ENCODE results near the gene ADCK1. TPM values are rescaled to one million over a fixed set of nuclear protein-coding genes. Genes with fewer than 3 reads are reported as not detected.

Gene ADCK1
- total RNA-seq, 1 experiment from 2014 or later = 19.0 TPM

DNA sequence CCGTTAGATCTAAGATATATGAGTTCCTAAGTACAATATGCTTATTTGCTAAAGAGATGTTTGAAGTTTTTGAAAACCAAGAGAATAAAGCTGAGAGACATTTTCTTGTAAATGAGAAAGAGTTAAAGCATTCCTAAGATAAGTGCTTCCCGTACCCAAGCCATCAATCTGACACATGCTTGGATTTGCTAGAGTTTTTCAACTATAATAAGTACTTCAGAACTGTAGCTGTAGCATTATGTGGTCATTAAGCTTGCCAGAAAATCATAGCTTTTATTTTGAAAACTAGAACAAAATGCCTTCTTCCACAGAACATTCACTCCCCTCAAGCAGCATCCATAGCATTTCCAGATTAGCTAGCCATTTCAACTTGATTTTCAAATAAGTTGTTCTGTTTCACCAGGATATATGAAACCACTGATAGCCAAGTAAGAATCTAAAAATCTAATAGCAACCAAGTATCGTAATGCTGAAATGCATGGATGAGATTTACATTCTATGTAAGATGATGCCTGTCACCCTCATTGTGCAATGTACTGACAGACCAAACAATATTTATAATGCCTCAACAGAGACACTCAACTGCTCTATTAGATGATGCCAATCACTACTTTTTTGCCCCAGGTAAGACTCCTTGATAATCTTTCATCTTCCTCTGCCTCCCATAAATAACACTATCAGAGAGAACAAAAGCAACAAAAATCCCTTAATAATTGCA is 47.0 kb upstream of the ADCK1 start:
- Histone ChIP-seq H2AFZ (no peak overlapping the region), H3K9me3 (ENCODE audit: insufficient read depth, low read depth) (no peaks in the 10 kb centered on the region), H3K27ac (no peak overlapping the region), H3F3A (ENCODE audit: insufficient read depth, low read depth) (peaks cover 12% of the 10 kb centered on the region; the same call in 1 of the 2 replicates), H3K27me3 (ENCODE audit: insufficient read depth, low read depth) (no peaks in the 10 kb centered on the region), H3K4me1 (replicated peaks; ENCODE audit: insufficient read depth) (no peaks in the 10 kb centered on the region), H3K9me2 (ENCODE audit: insufficient read depth) (no peaks in the 10 kb centered on the region), H3K4me2 (no peak overlapping the region), H3K79me2 (ENCODE audit: low read depth) (peaks cover 35% of the 10 kb centered on the region), H3K36me3 (ENCODE audit: low read depth) (peaks cover 58% of the 10 kb centered on the region), H4K20me1 (ENCODE audit: insufficient read depth) (peaks cover 72% of the 10 kb centered on the region), H3K4me3 (no peak overlapping the region)
- intact Hi-C loops (cut with micrococcal nuclease; ENCODE audit: unreplicated experiment) = loop anchor here (2.0 kb wide), 1 partner anchor 24 kb away; no protein-coding TSS in a partner anchor
- ChIA-PET POLR2A (ENCODE audit: unreplicated experiment) (interaction anchor here (0.6 kb wide), 1 partner anchor 40 kb away, joined by 10 read pairs; no protein-coding TSS in a partner anchor), CTCF (no interaction called here)
- BruUV-seq (replicated peaks) = no TSS peak
- no peak for DNase-seq
- TF ChIP-seq, protein P1, sequence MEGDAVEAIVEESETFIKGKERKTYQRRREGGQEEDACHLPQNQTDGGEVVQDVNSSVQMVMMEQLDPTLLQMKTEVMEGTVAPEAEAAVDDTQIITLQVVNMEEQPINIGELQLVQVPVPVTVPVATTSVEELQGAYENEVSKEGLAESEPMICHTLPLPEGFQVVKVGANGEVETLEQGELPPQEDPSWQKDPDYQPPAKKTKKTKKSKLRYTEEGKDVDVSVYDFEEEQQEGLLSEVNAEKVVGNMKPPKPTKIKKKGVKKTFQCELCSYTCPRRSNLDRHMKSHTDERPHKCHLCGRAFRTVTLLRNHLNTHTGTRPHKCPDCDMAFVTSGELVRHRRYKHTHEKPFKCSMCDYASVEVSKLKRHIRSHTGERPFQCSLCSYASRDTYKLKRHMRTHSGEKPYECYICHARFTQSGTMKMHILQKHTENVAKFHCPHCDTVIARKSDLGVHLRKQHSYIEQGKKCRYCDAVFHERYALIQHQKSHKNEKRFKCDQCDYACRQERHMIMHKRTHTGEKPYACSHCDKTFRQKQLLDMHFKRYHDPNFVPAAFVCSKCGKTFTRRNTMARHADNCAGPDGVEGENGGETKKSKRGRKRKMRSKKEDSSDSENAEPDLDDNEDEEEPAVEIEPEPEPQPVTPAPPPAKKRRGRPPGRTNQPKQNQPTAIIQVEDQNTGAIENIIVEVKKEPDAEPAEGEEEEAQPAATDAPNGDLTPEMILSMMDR (conservative IDR thresholded peaks at IDR 0.05) = no peak
- TF ChIP-seq EZH2 (IDR thresholded peaks at IDR 0.05; ENCODE audit: low read depth) = no peak

DNA sequence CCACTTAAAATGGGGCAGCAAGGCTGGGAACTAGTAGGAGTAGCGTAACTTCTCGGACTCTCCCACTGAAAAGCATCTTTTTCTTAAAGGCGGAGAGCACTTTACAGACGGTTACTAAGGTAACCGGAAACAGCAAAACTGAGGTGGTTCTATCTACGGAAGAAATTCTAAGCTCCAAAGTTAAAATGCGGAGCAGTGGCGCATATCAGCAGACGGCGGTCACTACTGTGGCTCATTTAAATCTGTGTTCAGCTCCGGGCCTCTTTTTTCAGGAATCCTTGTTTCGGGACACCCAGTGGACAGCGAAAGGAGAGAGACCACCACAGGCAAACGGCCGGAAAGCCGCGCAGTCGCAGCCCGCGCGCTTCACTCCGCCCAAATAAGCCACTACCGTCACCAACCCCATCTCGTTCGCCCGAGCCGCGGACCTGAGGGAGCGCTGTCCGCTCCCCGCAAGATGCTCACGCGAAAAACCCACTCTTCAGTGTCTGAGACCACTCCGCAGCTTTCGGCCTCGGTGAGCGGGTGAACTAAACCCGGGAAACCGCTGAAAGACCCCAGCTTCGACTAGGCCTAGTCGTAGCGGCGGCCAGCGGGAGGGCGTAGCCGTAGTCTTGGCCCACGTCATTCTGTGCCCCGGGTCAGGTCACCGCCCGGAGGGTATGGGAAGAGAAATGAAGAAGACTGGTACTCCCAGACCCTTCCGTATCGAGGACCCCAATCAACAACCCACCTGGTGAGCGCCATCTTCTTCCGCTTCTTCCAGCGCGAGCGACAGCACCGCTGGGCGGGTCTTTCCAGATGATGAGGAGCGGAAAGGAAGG is 39.3 kb upstream of the ADCK1 start, which contains the start of gene SNW1:
Gene SNW1 (minus strand): TSS at position 776 of the 824 bp plus-strand sequence. CDS start 29 bp downstream, at position 747.
- ChIA-PET CTCF (interaction anchor here (0.6 to 2.0 kb wide), 6 partner anchors 10 to 59 kb away, joined by 3 to 9 read pairs (median 4); partner anchors contain the start of gene ADCK1), POLR2A (ENCODE audit: unreplicated experiment) (interaction anchor here (0.5 to 0.8 kb wide), 7 partner anchors 39 to 237 kb away, joined by 3 to 25 read pairs (median 4); partner anchors contain the start of gene ADCK1)
- H3K27ac ChIP-seq = peak within 1 kb of the TSS; percentile 38
- H3K4me2 ChIP-seq = peak within 1 kb of the TSS; percentile 83
- BruUV-seq (replicated peaks) = TSS peak; percentile 84
- DNase-seq = peak; percentile 49 to 96
- H3K9me2 ChIP-seq (ENCODE audit: insufficient read depth) = no peaks in the 10 kb centered on the region
- peaks cover 21% of the 10 kb centered on the region for H3K4me1 ChIP-seq (replicated peaks; ENCODE audit: insufficient read depth)
- H3F3A ChIP-seq (ENCODE audit: insufficient read depth, low read depth) = no peaks in the 10 kb centered on the region
- no peaks in the 10 kb centered on the region for H3K27me3 ChIP-seq (ENCODE audit: insufficient read depth, low read depth)
- H3K4me3 ChIP-seq = peak within 1 kb of the TSS; percentile 81
- H3K36me3 ChIP-seq (ENCODE audit: low read depth) = 0 out of 2 replicates have a peak, but pooled peaks cover 17% of the 10 kb centered on the region
- peak within 1 kb of the TSS; percentile 99 for H2AFZ ChIP-seq
- peaks cover 53% of the 10 kb centered on the region for H3K79me2 ChIP-seq (ENCODE audit: low read depth)
- intact Hi-C loops (cut with micrococcal nuclease; ENCODE audit: unreplicated experiment) = loop anchor here (1.0 to 5.0 kb wide), 5 partner anchors 35 to 837 kb away; partner anchors contain the start of genes ADCK1 and VIPAS39
- H4K20me1 ChIP-seq (ENCODE audit: insufficient read depth) = peaks cover 43% of the 10 kb centered on the region
- no peaks in the 10 kb centered on the region for H3K9me3 ChIP-seq (ENCODE audit: insufficient read depth, low read depth)
- TF ChIP-seq EZH2 (IDR thresholded peaks at IDR 0.05; ENCODE audit: low read depth) = no peak
- TF ChIP-seq, protein P1 (conservative IDR thresholded peaks at IDR 0.05) = no peak

Measured in PC-9 (cell line).